Measurements from ENCODE around the gene C19orf53.
"Not testable (repeated sequence)": the region's sequence is repeated elsewhere in the genome, so short reads cannot be mapped to it uniquely, and the experiment has no call there.

The C19orf53 gene

GRCh38 chr19:13774217-13775191 is at the start of gene C19orf53:
TSS of gene C19orf53 (plus strand) at chr19:13774456. CDS start at chr19:13774478, 22 bp downstream.
- H3K4me3 ChIP-seq (ENCODE audit: low read depth, low read length) = peak within 1 kb of the TSS; percentile 92

- H3K4me3 ChIP-seq (ENCODE audit: low read depth, low read length) = no peak overlapping the region
These were observed 47.9 kb upstream of the C19orf53 start for GRCh38 chr19:13726323-13726722.

GRCh38 chr19:13727798-13728197 is 46.5 kb upstream of the C19orf53 start:
- no peak overlapping the region for H3K4me3 ChIP-seq (ENCODE audit: low read depth, low read length)

- no peak overlapping the region for H3K4me3 ChIP-seq (ENCODE audit: low read depth, low read length)
These were observed 44.4 kb upstream of the C19orf53 start for GRCh38 chr19:13729859-13730258.

GRCh38 chr19:13731147-13731964 is 42.9 kb upstream of the C19orf53 start:
- peak overlapping the region; percentile 38 for H3K4me3 ChIP-seq (ENCODE audit: low read depth, low read length)

- H3K4me3 ChIP-seq (ENCODE audit: low read depth, low read length) = no peak overlapping the region
These were observed 41.9 kb upstream of the C19orf53 start for GRCh38 chr19:13732337-13732736.

- H3K4me3 ChIP-seq (ENCODE audit: low read depth, low read length) = no peak overlapping the region
These were observed 39.5 kb upstream of the C19orf53 start for GRCh38 chr19:13734751-13735150.

GRCh38 chr19:13738073-13738472 is 36.2 kb upstream of the C19orf53 start:
- no peak overlapping the region for H3K4me3 ChIP-seq (ENCODE audit: low read depth, low read length)

- H3K4me3 ChIP-seq (ENCODE audit: low read depth, low read length) = no peak overlapping the region
These were observed 32.4 kb upstream of the C19orf53 start for GRCh38 chr19:13741893-13742292.

GRCh38 chr19:13742756-13743155 is 31.5 kb upstream of the C19orf53 start:
- no peak overlapping the region for H3K4me3 ChIP-seq (ENCODE audit: low read depth, low read length)

GRCh38 chr19:13744174-13744573 is 30.1 kb upstream of the C19orf53 start:
- H3K4me3 ChIP-seq (ENCODE audit: low read depth, low read length) = no peak overlapping the region

- no peak overlapping the region for H3K4me3 ChIP-seq (ENCODE audit: low read depth, low read length)
These were observed 27.2 kb upstream of the C19orf53 start for GRCh38 chr19:13747098-13747453.

- H3K4me3 ChIP-seq (ENCODE audit: low read depth, low read length) = peak overlapping the region; percentile 86
These were observed 26.0 kb upstream of the C19orf53 start for GRCh38 chr19:13748169-13748828.

GRCh38 chr19:13751436-13751835 is 22.8 kb upstream of the C19orf53 start:
- no peak overlapping the region for H3K4me3 ChIP-seq (ENCODE audit: low read depth, low read length)

- not testable (repeated sequence) for H3K4me3 ChIP-seq (ENCODE audit: low read depth, low read length)
These were observed 20.6 kb upstream of the C19orf53 start for GRCh38 chr19:13753622-13754021.

- H3K4me3 ChIP-seq (ENCODE audit: low read depth, low read length) = no peak overlapping the region
These were observed 18.0 kb upstream of the C19orf53 start for GRCh38 chr19:13756210-13756609.

GRCh38 chr19:13757805-13758772 is 16.2 kb upstream of the C19orf53 start:
- H3K4me3 ChIP-seq (ENCODE audit: low read depth, low read length) = no peak overlapping the region

- H3K4me3 ChIP-seq (ENCODE audit: low read depth, low read length) = no peak overlapping the region
These were observed 15.5 kb upstream of the C19orf53 start for GRCh38 chr19:13758795-13759194.

- no peak overlapping the region for H3K4me3 ChIP-seq (ENCODE audit: low read depth, low read length)
These were observed 12.8 kb upstream of the C19orf53 start for GRCh38 chr19:13761423-13761822.

GRCh38 chr19:13762635-13763235 is 11.5 kb upstream of the C19orf53 start:
- no peak overlapping the region for H3K4me3 ChIP-seq (ENCODE audit: low read depth, low read length)
